Panc1 (cell line): Measurements from ENCODE around the gene RPGRIP1.

Source experiments
- SIN3A ChIP-seq: IDR thresholded peaks from 2 replicates; pipeline ENCODE4 v1.6.1; 2012; ENCODE audit warnings: low read depth, mild to moderate bottlenecking, low read length, moderate library complexity, borderline replicate concordance; ENCODE audit not compliant: insufficient read depth
- TCF7L2 ChIP-seq: IDR thresholded peaks from 2 replicates; pipeline ENCODE4 v1.6.1; 2011; ENCODE audit warnings: mild to moderate bottlenecking, low read depth, low read length, inconsistent platforms
- TF ChIP-seq, protein P1 (sequence below): fragments of 450-650 bp; IDR thresholded peaks from 2 replicates; pipeline ENCODE4 v1.5.1; 2017; ENCODE audit warnings: mild to moderate bottlenecking

DNA sequence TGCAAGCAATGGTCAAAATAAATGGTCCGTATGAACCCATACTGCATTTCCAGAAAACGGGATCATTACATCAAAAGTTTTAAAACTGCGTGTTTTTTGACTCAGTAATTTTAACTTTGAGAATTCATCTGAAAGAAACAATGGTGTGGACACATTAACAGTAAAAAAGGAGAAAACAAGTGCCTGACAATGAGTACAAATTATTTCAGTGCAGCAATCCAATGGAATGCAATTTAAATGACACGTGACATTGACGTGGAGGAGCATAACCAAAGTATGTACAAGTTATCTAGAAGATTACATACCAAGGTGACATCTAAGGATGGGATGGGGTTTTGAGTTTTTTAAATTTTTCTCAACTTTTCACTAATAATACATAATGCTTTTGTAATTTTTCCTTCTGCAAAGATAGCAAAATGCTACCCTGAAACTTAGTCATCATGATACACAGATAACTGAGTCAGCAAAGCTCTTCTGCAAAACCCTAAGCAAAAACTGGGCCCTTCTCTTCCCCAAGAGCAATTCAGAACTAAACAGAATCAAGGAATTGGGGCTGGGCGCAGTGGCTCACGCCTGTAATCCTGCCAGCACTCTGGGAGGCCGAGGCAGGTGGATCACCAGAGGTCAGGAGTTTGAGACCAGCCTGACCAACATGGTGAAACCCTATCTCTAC lies 31.0 kb upstream of the RPGRIP1 start:
- TF ChIP-seq, protein P1, sequence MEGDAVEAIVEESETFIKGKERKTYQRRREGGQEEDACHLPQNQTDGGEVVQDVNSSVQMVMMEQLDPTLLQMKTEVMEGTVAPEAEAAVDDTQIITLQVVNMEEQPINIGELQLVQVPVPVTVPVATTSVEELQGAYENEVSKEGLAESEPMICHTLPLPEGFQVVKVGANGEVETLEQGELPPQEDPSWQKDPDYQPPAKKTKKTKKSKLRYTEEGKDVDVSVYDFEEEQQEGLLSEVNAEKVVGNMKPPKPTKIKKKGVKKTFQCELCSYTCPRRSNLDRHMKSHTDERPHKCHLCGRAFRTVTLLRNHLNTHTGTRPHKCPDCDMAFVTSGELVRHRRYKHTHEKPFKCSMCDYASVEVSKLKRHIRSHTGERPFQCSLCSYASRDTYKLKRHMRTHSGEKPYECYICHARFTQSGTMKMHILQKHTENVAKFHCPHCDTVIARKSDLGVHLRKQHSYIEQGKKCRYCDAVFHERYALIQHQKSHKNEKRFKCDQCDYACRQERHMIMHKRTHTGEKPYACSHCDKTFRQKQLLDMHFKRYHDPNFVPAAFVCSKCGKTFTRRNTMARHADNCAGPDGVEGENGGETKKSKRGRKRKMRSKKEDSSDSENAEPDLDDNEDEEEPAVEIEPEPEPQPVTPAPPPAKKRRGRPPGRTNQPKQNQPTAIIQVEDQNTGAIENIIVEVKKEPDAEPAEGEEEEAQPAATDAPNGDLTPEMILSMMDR: no peak
- TF ChIP-seq TCF7L2 (no peak), SIN3A (no peak)
